Nucleus accumbens (tissue), 56 donors: ENCODE measurements around the gene CCDC175.

Experiments
- DNase-seq, 56 donors: peaks; one replicate each; lab custom pipeline; 2025; lab: John Stamatoyannopoulos, UW

Gene CCDC175

GRCh38 chr14:59483363-59483762, 93.2 kb downstream of the CCDC175 start:
- DNase-seq: peak in 15 of 56 donors; percentile 12 to 54 (median 43)

- peak in 3 of 56 donors; percentile 3 to 26 (median 20) for DNase-seq
Observed at GRCh38 chr14:59482541-59483331, 93.9 kb downstream of the CCDC175 start.

- DNase-seq: no peak
Observed at GRCh38 chr14:59481871-59482540, 94.6 kb downstream of the CCDC175 start.

- DNase-seq: no peak
Observed at GRCh38 chr14:59481407-59481806, 95.2 kb downstream of the CCDC175 start.

- DNase-seq: no peak
Observed at GRCh38 chr14:59480166-59480565, 96.4 kb downstream of the CCDC175 start.

GRCh38 chr14:59478540-59478939, 98.1 kb downstream of the CCDC175 start:
- no peak for DNase-seq

- DNase-seq: no peak
Observed at GRCh38 chr14:59475709-59476108, 100.9 kb downstream of the CCDC175 start.

- DNase-seq: no peak
Observed at GRCh38 chr14:59474172-59474571, 102.4 kb downstream of the CCDC175 start.

- DNase-seq: peak in 38 of 56 donors; percentile 33 to 79 (median 60)
Observed at GRCh38 chr14:59465316-59466135, 111.1 kb downstream of the CCDC175 start, which contains the start of gene GPR135. GPR135 (minus strand) TSS chr14:59465380; CDS start chr14:59465226, 154 bp downstream.

GRCh38 chr14:59464486-59465315, 111.9 kb downstream of the CCDC175 start:
- peak in 41 of 56 donors; percentile 27 to 79 (median 57) for DNase-seq

- DNase-seq: peak in 13 of 56 donors; percentile 9 to 62 (median 42)
Observed at GRCh38 chr14:59463787-59464485, 112.7 kb downstream of the CCDC175 start.

GRCh38 chr14:59461891-59462290, 114.7 kb downstream of the CCDC175 start:
- DNase-seq: no peak

- no peak for DNase-seq
Observed at GRCh38 chr14:59460378-59460777, 116.2 kb downstream of the CCDC175 start.

GRCh38 chr14:59458486-59458885, 118.1 kb downstream of the CCDC175 start:
- DNase-seq: no peak

- DNase-seq: no peak
Observed at GRCh38 chr14:59455411-59455810, 121.2 kb downstream of the CCDC175 start.
